Activated T-cell treated with anti-CD3 and anti-CD28 coated beads, Interleukin-2, amount 50 U/mL, for 4 hours (primary cell): Measurements from ENCODE around the gene NUP210L. TPM values are rescaled to one million over a fixed set of nuclear protein-coding genes. Genes with fewer than 3 reads are reported as not detected.
"Not testable (repeated sequence)": the region's sequence is repeated elsewhere in the genome, so short reads cannot be mapped to it uniquely, and the experiment has no call there.

Experiments used
- ATAC-seq, 2 donors: fragments of 200-7000 bp; cut with Tn5 transposase; one replicate each; pipeline ENCODE4 v1.10.0; 2021
- DNase-seq: peaks from one replicate; pipeline ENCODE4 v3.0.0-alpha.2; 2020
- H3K27me3 Mint-ChIP-seq: one replicate; pipeline ENCODE4 v1.8.0; 2021; ENCODE audit warnings: low read depth, mixed read lengths
- H3K36me3 Mint-ChIP-seq: one replicate; pipeline ENCODE4 v1.8.0; 2022; ENCODE audit warnings: mixed read lengths; ENCODE audit not compliant: insufficient read depth
- H3K4me1 Mint-ChIP-seq: one replicate; pipeline ENCODE4 v1.8.0; 2021; ENCODE audit warnings: low read depth, mixed read lengths
- H3K4me3 Mint-ChIP-seq: one replicate; pipeline ENCODE4 v1.8.0; 2021; ENCODE audit warnings: mild to moderate bottlenecking, moderate library complexity, mixed read lengths
- H3K9me3 Mint-ChIP-seq: one replicate; pipeline ENCODE4 v1.8.0; 2021; ENCODE audit warnings: mixed read lengths
- total RNA-seq, 3 donors: library from RNA; stranded (reverse); gene quantifications; one replicate each; pipeline ENCODE4 v1.2.1, GENCODE V29; 2021

The NUP210L gene
- total RNA-seq, 3 donors from 2014 or later = 0.05 to 0.08 (median 0.08) TPM

GRCh38 chr1:154014154-154014907 lies 140.5 kb downstream of the NUP210L start:
- ATAC-seq (no peak), DNase-seq (no peak)
- H3K27me3 Mint-ChIP-seq = no peaks in the 10 kb centered on the region

GRCh38 chr1:154012543-154012942 lies 142.3 kb downstream of the NUP210L start:
- not testable (repeated sequence) for ATAC-seq, H3K4me1 Mint-ChIP-seq

More at GRCh38 chr1:154014154-154014907, 140.5 kb downstream of the NUP210L start:
- Mint-ChIP-seq H3K36me3 (no peaks in the 10 kb centered on the region), H3K9me3 (no peaks in the 10 kb centered on the region), H3K4me1 (no peaks in the 10 kb centered on the region), H3K4me3 (no peak overlapping the region)

GRCh38 chr1:154012129-154012528 lies 142.7 kb downstream of the NUP210L start:
- Mint-ChIP-seq H3K4me3 (no peak overlapping the region), H3K9me3 (no peaks in the 10 kb centered on the region), H3K4me1 (no peaks in the 10 kb centered on the region), H3K27me3 (no peaks in the 10 kb centered on the region), H3K36me3 (no peaks in the 10 kb centered on the region)
- DNase-seq = no peak
- ATAC-seq = no peak

More at GRCh38 chr1:154012543-154012942, 142.3 kb downstream of the NUP210L start:
- H3K27me3 Mint-ChIP-seq, DNase-seq, H3K4me3 Mint-ChIP-seq, H3K9me3 Mint-ChIP-seq, H3K36me3 Mint-ChIP-seq: not testable (repeated sequence)

GRCh38 chr1:154006136-154006535 lies 148.7 kb downstream of the NUP210L start:
- Mint-ChIP-seq H3K9me3 (no peaks in the 10 kb centered on the region), H3K27me3 (no peaks in the 10 kb centered on the region), H3K36me3 (no peaks in the 10 kb centered on the region), H3K4me1 (no peaks in the 10 kb centered on the region), H3K4me3 (no peak overlapping the region)
- no peak for DNase-seq
- ATAC-seq = no peak

- no peaks in the 10 kb centered on the region for H3K9me3 Mint-ChIP-seq
- no peak for DNase-seq
- H3K4me1 Mint-ChIP-seq = peaks cover under 1% of the 10 kb centered on the region
- H3K4me3 Mint-ChIP-seq = no peak overlapping the region
- ATAC-seq = no peak
- H3K27me3 Mint-ChIP-seq = no peaks in the 10 kb centered on the region
- H3K36me3 Mint-ChIP-seq = peaks cover 4% of the 10 kb centered on the region
Observed at GRCh38 chr1:154000420-154000819, 154.5 kb downstream of the NUP210L start.

- not testable (repeated sequence) for H3K27me3 Mint-ChIP-seq, H3K9me3 Mint-ChIP-seq, DNase-seq, H3K4me3 Mint-ChIP-seq, ATAC-seq
- Mint-ChIP-seq H3K4me1 (peaks cover 16% of the 10 kb centered on the region), H3K36me3 (peaks cover 21% of the 10 kb centered on the region)
Observed at GRCh38 chr1:153996882-153997281, 158.0 kb downstream of the NUP210L start.

- Mint-ChIP-seq H3K4me3 (peak overlapping the region; percentile 25), H3K36me3 (peaks cover 32% of the 10 kb centered on the region), H3K4me1 (peaks cover 23% of the 10 kb centered on the region), H3K9me3 (no peaks in the 10 kb centered on the region), H3K27me3 (no peaks in the 10 kb centered on the region)
- DNase-seq (no peak), ATAC-seq (no peak)
Observed at GRCh38 chr1:153995640-153996039, 159.2 kb downstream of the NUP210L start.

GRCh38 chr1:153995202-153995601 lies 159.7 kb downstream of the NUP210L start:
- Mint-ChIP-seq H3K4me3 (peak overlapping the region; percentile 25), H3K4me1 (peaks cover 26% of the 10 kb centered on the region), H3K36me3 (peaks cover 33% of the 10 kb centered on the region), H3K27me3 (no peaks in the 10 kb centered on the region), H3K9me3 (no peaks in the 10 kb centered on the region)
- DNase-seq (no peak), ATAC-seq (no peak)

GRCh38 chr1:153991806-153992205 lies 163.1 kb downstream of the NUP210L start:
- DNase-seq (no peak), ATAC-seq (no peak)
- peaks cover 33% of the 10 kb centered on the region for H3K36me3 Mint-ChIP-seq
- H3K4me3 Mint-ChIP-seq = peak overlapping the region; percentile 97
- H3K4me1 Mint-ChIP-seq = peaks cover 36% of the 10 kb centered on the region
- H3K27me3 Mint-ChIP-seq = no peaks in the 10 kb centered on the region
- H3K9me3 Mint-ChIP-seq = no peaks in the 10 kb centered on the region

GRCh38 chr1:153991151-153991630 lies 163.7 kb downstream of the NUP210L start:
- Mint-ChIP-seq H3K36me3 (peaks cover 33% of the 10 kb centered on the region), H3K9me3 (no peaks in the 10 kb centered on the region), H3K27me3 (peaks cover 3% of the 10 kb centered on the region), H3K4me1 (peaks cover 41% of the 10 kb centered on the region), H3K4me3 (peak overlapping the region; percentile 97)
- no peak for ATAC-seq
- DNase-seq = no peak

GRCh38 chr1:153990468-153991150 lies 164.3 kb downstream of the NUP210L start, which contains the start of gene RPS27:
Gene RPS27 (plus strand): TSS chr1:153990762. CDS start chr1:153990797, 35 bp downstream.
- Mint-ChIP-seq H3K9me3 (no peaks in the 10 kb centered on the region), H3K36me3 (peaks cover 31% of the 10 kb centered on the region), H3K27me3 (peaks cover 7% of the 10 kb centered on the region), H3K4me3 (peak within 1 kb of the TSS; percentile 97), H3K4me1 (peaks cover 45% of the 10 kb centered on the region)
- peak; percentile 88 to 89 for ATAC-seq
- peak; percentile 80 for DNase-seq

GRCh38 chr1:153987621-153988020 lies 167.3 kb downstream of the NUP210L start:
- ATAC-seq (no peak), DNase-seq (no peak)
- Mint-ChIP-seq H3K4me1 (peaks cover 47% of the 10 kb centered on the region), H3K27me3 (peaks cover 7% of the 10 kb centered on the region), H3K9me3 (no peaks in the 10 kb centered on the region), H3K4me3 (no peak overlapping the region), H3K36me3 (peaks cover 18% of the 10 kb centered on the region)

GRCh38 chr1:153985941-153986761 lies 168.7 kb downstream of the NUP210L start, which contains the start of gene RAB13:
Gene RAB13 (minus strand): TSS chr1:153986339. CDS start chr1:153986236, 103 bp downstream.
- peaks cover 34% of the 10 kb centered on the region for H3K4me1 Mint-ChIP-seq
- peaks cover 5% of the 10 kb centered on the region for H3K36me3 Mint-ChIP-seq
- no peak for DNase-seq
- H3K9me3 Mint-ChIP-seq = no peaks in the 10 kb centered on the region
- peak within 1 kb of the TSS; percentile 78 for H3K4me3 Mint-ChIP-seq
- ATAC-seq = no peak
- H3K27me3 Mint-ChIP-seq = peaks cover 7% of the 10 kb centered on the region
